Fibroblast of lung (primary cell): ENCODE measurements around the gene BTBD17. TPM values are rescaled to one million over a fixed set of nuclear protein-coding genes. Genes with fewer than 3 reads are reported as not detected.

ENCODE experiments used
- DNase-seq, 2 donors: peaks; one replicate each; pipeline versions ENCODE4 v3.0.0 to v3.0.0-alpha.2; 2010; ENCODE audit warnings: low read depth in 2 of 2
- H2AFZ ChIP-seq: 2 replicates; pipeline ENCODE4 v1.5.1; 2012; ENCODE audit warnings: low read length, control low read depth, inconsistent platforms
- H3K27ac ChIP-seq: 2 replicates; pipeline ENCODE4 v1.5.1; 2011; ENCODE audit warnings: low read length, control low read depth; ENCODE audit not compliant: insufficient read depth
- H3K27me3 ChIP-seq: 2 replicates; pipeline ENCODE4 v1.5.1; 2011; ENCODE audit warnings: mild to moderate bottlenecking, low read length; ENCODE audit not compliant: control insufficient read depth, insufficient read depth
- H3K36me3 ChIP-seq: 2 replicates; pipeline ENCODE4 v1.5.1; 2011; ENCODE audit warnings: low read length; ENCODE audit not compliant: control insufficient read depth, insufficient read depth
- H3K4me1 ChIP-seq: 2 replicates; pipeline ENCODE4 v1.5.1; 2011; ENCODE audit warnings: low read length; ENCODE audit not compliant: control insufficient read depth, insufficient read depth; ENCODE audit errors: extremely low read depth
- H3K4me2 ChIP-seq: 2 replicates; pipeline ENCODE4 v1.5.1; 2011; ENCODE audit warnings: low read length, control low read depth; ENCODE audit not compliant: insufficient read depth; ENCODE audit errors: extremely low read depth
- H3K4me3 ChIP-seq, 4 experiments: fragments of 200-600 bp in 1 of 4; sonication (generic) in 1 of 4; replicated peaks in 1 of 4; 2 replicates each; pipeline ENCODE4 v1.5.1; 2011 to 2016; ENCODE audit warnings: low read length in 4 of 4, low read depth in 3 of 4, mild to moderate bottlenecking in 3 of 4, control low read depth in 2 of 4, inconsistent platforms in 1 of 4, mixed read lengths in 1 of 4; ENCODE audit not compliant: insufficient read depth in 1 of 4; ENCODE audit errors: control extremely low read depth in 1 of 4
- H3K79me2 ChIP-seq: 2 replicates; pipeline ENCODE4 v1.5.1; 2012; ENCODE audit warnings: mild to moderate bottlenecking, low read length, inconsistent platforms; ENCODE audit not compliant: control insufficient read depth, insufficient read depth
- H3K9ac ChIP-seq: 2 replicates; pipeline ENCODE4 v1.5.1; 2011; ENCODE audit warnings: mild to moderate bottlenecking, low read length, control low read depth; ENCODE audit not compliant: insufficient read depth
- H3K9me3 ChIP-seq: 2 replicates; pipeline ENCODE4 v1.5.1; 2012; ENCODE audit warnings: low read depth, low read length; ENCODE audit not compliant: control insufficient read depth, insufficient read depth
- H4K20me1 ChIP-seq: 2 replicates; pipeline ENCODE4 v1.5.1; 2011; ENCODE audit warnings: low read length; ENCODE audit not compliant: control insufficient read depth, insufficient read depth; ENCODE audit errors: extremely low read depth
- EZH2 ChIP-seq: IDR thresholded peaks from 2 replicates; pipeline ENCODE4 v1.5.1; 2012; ENCODE audit warnings: low read length, control low read depth, mild to moderate bottlenecking; ENCODE audit errors: missing control alignments
- polyA plus RNA-seq, 2 donors: library from polyadenylated mRNA; depleted of rRNA in 1 of 2; stranded (reverse) in 1 of 2; unstranded in 1 of 2; fragments of >200 nt; gene quantifications; 2 replicates each; pipeline ENCODE4 v1.2.1, GENCODE V29; 2011 to 2012; ENCODE audit warnings: missing spikeins in 1 of 2
- total RNA-seq: library from RNA; depleted of rRNA; stranded (reverse); fragments of >200 nt; gene quantifications from 2 replicates; pipeline ENCODE4 v1.2.1, GENCODE V29; 2014
- TF ChIP-seq, protein P1 (sequence below), 2 donors: IDR thresholded peaks in 1 of 2; conservative IDR thresholded peaks in 1 of 2; 1 replicate in 1 of 2; 2 replicates in 1 of 2; pipeline ENCODE4 v1.5.1; 2011 to 2012; ENCODE audit warnings: low read length in 2 of 2, control low read depth in 1 of 2, inconsistent platforms in 1 of 2, low read depth in 1 of 2, mild to moderate bottlenecking in 1 of 2

Gene BTBD17
- total and polyA plus RNA-seq, 2 donors (not counting 1 experiment from before 2014, with no cell fraction given) = under 0.01 TPM; not detected in 1

DNA sequence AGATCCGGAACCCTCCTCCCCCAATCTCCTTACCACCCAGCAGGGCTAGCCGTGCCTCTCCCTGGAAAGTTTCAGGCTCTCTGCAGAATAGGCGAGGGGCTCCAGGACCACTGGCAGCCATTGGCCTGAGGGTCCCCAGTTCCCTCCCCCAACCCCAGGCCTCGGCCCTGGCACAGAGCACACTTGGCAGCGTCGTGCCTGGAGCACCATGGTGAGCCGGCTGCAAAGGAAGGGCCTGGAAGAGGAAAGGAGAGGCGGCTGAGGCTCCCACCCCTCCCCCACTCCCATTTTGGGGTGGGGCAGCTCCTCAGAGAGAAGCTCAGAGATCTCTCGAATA lies 369 bp upstream of the BTBD17 start:
- Histone ChIP-seq H3K27me3 (no peaks in the 10 kb centered on the region), H3K4me1 (no peaks in the 10 kb centered on the region), H3K27ac (no peak overlapping the region)

DNA sequence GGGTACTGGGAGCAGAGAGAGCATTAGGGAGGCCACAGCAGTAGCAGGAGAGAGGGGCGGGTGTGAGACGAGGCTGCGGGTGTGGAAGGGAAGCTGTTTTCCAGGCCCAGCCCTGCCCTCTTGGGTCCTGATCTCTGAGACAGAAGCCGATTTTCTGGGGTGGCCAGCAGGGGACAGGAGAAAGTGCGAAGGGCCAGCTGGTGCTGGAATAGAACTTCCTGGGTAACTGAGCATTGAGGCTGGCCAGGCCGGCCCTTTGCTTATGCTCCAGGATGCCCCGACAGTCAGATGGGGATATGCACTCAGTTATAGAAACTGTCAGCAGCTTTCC lies 804 bp downstream of the BTBD17 start:
- Histone ChIP-seq H3K4me2 (no peak overlapping the region), H3K79me2 (no peaks in the 10 kb centered on the region), H3K4me3 (no peak overlapping the region), H2AFZ (no peak overlapping the region), H3K9ac (no peak overlapping the region), H3K9me3 (no peaks in the 10 kb centered on the region), H3K4me1 (no peaks in the 10 kb centered on the region), H3K36me3 (no peaks in the 10 kb centered on the region), H3K27ac (no peak overlapping the region), H4K20me1 (no peaks in the 10 kb centered on the region), H3K27me3 (no peaks in the 10 kb centered on the region)
- TF ChIP-seq EZH2 = no peak
- TF ChIP-seq, protein P1, sequence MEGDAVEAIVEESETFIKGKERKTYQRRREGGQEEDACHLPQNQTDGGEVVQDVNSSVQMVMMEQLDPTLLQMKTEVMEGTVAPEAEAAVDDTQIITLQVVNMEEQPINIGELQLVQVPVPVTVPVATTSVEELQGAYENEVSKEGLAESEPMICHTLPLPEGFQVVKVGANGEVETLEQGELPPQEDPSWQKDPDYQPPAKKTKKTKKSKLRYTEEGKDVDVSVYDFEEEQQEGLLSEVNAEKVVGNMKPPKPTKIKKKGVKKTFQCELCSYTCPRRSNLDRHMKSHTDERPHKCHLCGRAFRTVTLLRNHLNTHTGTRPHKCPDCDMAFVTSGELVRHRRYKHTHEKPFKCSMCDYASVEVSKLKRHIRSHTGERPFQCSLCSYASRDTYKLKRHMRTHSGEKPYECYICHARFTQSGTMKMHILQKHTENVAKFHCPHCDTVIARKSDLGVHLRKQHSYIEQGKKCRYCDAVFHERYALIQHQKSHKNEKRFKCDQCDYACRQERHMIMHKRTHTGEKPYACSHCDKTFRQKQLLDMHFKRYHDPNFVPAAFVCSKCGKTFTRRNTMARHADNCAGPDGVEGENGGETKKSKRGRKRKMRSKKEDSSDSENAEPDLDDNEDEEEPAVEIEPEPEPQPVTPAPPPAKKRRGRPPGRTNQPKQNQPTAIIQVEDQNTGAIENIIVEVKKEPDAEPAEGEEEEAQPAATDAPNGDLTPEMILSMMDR (conservative IDR thresholded peaks at IDR 0.05 in 1 of 2, IDR thresholded peaks at IDR 0.05 in 1 of 2; ENCODE audit: low read depth in 1 of 2, low read length in 2 of 2) = no peak
- DNase-seq = no peak

More for the DNA sequence above, 369 bp upstream of the BTBD17 start:
- Histone ChIP-seq H3K4me2 (no peak overlapping the region), H3K9ac (no peak overlapping the region), H4K20me1 (no peaks in the 10 kb centered on the region), H3K36me3 (no peaks in the 10 kb centered on the region), H2AFZ (no peak overlapping the region), H3K4me3 (no peak overlapping the region), H3K9me3 (no peaks in the 10 kb centered on the region), H3K79me2 (no peaks in the 10 kb centered on the region)
- TF ChIP-seq EZH2 = no peak
- TF ChIP-seq, protein P1 (conservative IDR thresholded peaks at IDR 0.05 in 1 of 2, IDR thresholded peaks at IDR 0.05 in 1 of 2; ENCODE audit: low read depth in 1 of 2, low read length in 2 of 2) = no peak
- no peak for DNase-seq

DNA sequence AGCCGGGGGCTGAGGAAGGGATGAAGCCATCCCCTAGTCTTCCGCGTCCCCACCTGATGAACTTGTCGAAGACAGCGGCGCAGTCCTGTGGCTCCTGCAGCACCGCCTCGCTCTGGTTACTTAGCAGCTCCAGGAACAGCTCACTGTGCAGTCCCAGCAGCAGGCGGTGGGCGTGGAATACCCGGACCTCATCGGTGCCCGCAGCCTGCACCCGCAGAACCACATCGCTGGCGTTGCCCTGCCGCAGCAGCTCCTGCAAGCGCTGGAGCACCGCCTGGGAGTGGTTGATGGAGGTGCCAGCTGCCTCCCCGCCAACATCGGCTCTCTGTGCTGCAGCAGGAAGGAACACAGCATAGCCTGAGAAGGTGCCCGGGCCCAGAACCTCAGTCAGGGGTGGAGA lies 1.8 kb downstream of the BTBD17 start:
- Histone ChIP-seq H3K4me1 (no peaks in the 10 kb centered on the region), H3K79me2 (no peaks in the 10 kb centered on the region), H3K36me3 (no peaks in the 10 kb centered on the region), H3K4me3 (no peak overlapping the region), H3K9ac (no peak overlapping the region), H3K27me3 (no peaks in the 10 kb centered on the region), H4K20me1 (no peaks in the 10 kb centered on the region), H3K4me2 (no peak overlapping the region), H3K27ac (no peak overlapping the region), H3K9me3 (no peaks in the 10 kb centered on the region), H2AFZ (no peak overlapping the region)
- no peak for TF ChIP-seq EZH2
- TF ChIP-seq, protein P1 (conservative IDR thresholded peaks at IDR 0.05 in 1 of 2, IDR thresholded peaks at IDR 0.05 in 1 of 2; ENCODE audit: low read depth in 1 of 2, low read length in 2 of 2) = no peak
- no peak for DNase-seq
